GM18520 (cell line): ENCODE results near the gene MAD1L1.
"Not testable (repeated sequence)": the region's sequence is repeated elsewhere in the genome, so short reads cannot be mapped to it uniquely, and the experiment has no call there.

Experiments
- ATAC-seq: cut with Tn5 transposase; IDR thresholded peaks from one replicate; pipeline ENCODE4 v1.9.1; 2021; ENCODE audit not compliant: unreplicated experiment

Gene MAD1L1

GRCh38 chr7:2070151-2070763, 162.5 kb downstream of the MAD1L1 start:
- ATAC-seq = no peak

GRCh38 chr7:2069472-2069860, 163.3 kb downstream of the MAD1L1 start:
- ATAC-seq = no peak

GRCh38 chr7:2068693-2069471, 163.9 kb downstream of the MAD1L1 start:
- ATAC-seq = no peak

- ATAC-seq = no peak
Observed at GRCh38 chr7:2066251-2066919, 166.4 kb downstream of the MAD1L1 start.

- no peak for ATAC-seq
Observed at GRCh38 chr7:2065528-2065927, 167.2 kb downstream of the MAD1L1 start.

GRCh38 chr7:2063563-2064260, 169.0 kb downstream of the MAD1L1 start:
- no peak for ATAC-seq

- no peak for ATAC-seq
Observed at GRCh38 chr7:2062648-2063047, 170.1 kb downstream of the MAD1L1 start.

GRCh38 chr7:2060701-2061100, 172.0 kb downstream of the MAD1L1 start:
- ATAC-seq = no peak

GRCh38 chr7:2059964-2060700, 172.6 kb downstream of the MAD1L1 start:
- no peak for ATAC-seq

- ATAC-seq = not testable (repeated sequence)
Observed at GRCh38 chr7:2058246-2058645, 174.5 kb downstream of the MAD1L1 start.

- ATAC-seq = no peak
Observed at GRCh38 chr7:2055956-2056355, 176.8 kb downstream of the MAD1L1 start.

- ATAC-seq = no peak
Observed at GRCh38 chr7:2054927-2055326, 177.8 kb downstream of the MAD1L1 start.

GRCh38 chr7:2053395-2053794, 179.3 kb downstream of the MAD1L1 start:
- no peak for ATAC-seq

- no peak for ATAC-seq
Observed at GRCh38 chr7:2052657-2053048, 180.1 kb downstream of the MAD1L1 start.

- ATAC-seq = no peak
Observed at GRCh38 chr7:2051707-2052656, 180.8 kb downstream of the MAD1L1 start.

GRCh38 chr7:2050511-2050866, 182.3 kb downstream of the MAD1L1 start:
- no peak for ATAC-seq

- no peak for ATAC-seq
Observed at GRCh38 chr7:2049782-2050510, 182.8 kb downstream of the MAD1L1 start.

- no peak for ATAC-seq
Observed at GRCh38 chr7:2049111-2049781, 183.5 kb downstream of the MAD1L1 start.

GRCh38 chr7:2048531-2048930, 184.2 kb downstream of the MAD1L1 start:
- no peak for ATAC-seq
